ENCODE measurements around the gene KCTD12.

- no peak for TF ChIP-seq CTCF (IDR thresholded peaks at IDR 0.05; ENCODE audit: insufficient read depth, low read length, poor library complexity, severe bottlenecking)
- TF ChIP-seq EZH2phosphoT487 (conservative IDR thresholded peaks at IDR 0.05; ENCODE audit: low read length) = no peak
These were observed 32.1 kb downstream of the KCTD12 start for GRCh38 chr13:76853921-76854608.

Data from SU-DHL-6 (cell line).